Activated CD4-positive, alpha-beta T cell treated with anti-CD3 and anti-CD28 coated beads for 48 hours (primary cell): ENCODE data around the gene PCLO.
"Not testable (repeated sequence)": the region's sequence is repeated elsewhere in the genome, so short reads cannot be mapped to it uniquely, and the experiment has no call there.

Experiments used
- DNase-seq: peaks from one replicate; pipeline ENCODE4 v3.0.0-alpha.2; 2020

Gene PCLO

DNA sequence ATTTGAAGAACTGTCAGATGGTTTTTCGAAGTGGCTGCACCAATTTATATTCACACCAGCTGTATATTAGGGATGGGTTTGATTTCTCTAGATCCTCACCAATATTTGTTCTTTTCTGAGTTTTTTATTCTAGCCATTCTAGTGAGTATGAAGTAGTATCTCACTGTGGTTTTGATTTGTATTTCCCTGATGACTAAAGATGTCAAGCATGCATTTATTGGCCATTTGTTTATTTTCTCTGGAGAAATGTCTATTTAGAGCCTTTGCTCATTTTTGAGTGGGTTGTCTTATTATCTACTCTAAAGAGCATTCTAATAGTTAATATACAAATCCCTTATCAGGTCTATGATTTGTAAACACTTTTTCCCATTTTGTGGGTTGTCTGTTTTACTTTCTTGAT, 123.9 kb downstream of the PCLO start:
- no peak for DNase-seq

DNA sequence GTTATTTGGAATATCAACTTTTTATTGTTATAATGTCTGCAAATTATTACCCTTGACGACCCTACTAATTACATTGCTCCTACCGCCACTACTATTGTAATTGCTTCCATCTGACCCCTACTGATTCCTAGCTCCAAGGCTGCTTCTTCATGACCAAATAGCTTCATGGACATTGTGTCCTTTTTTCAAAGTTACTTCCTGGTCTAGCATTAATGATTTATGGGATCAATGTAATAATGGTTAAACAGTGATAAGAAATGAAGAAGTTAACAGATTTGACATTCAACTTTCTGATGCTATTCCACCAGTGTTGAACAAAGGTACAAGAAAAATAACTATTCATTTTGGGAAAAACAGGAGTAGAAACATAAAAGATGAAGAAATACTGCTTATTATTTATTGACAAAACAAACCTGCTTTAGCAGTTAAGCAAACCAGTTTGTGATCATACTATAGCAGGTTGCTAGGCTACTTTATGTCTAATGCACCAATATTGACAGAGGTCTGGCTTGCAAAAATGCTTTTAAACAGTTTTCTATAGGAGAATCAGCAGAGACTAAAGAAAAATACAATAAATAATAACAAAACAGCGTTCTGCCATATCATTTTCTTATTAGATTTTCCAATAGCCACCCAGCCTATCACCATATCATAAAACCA, 125.8 kb downstream of the PCLO start:
- no peak for DNase-seq

- DNase-seq: no peak
Measured at GRCh38 chr7:83036130-83036529, 126.6 kb downstream of the PCLO start.

DNA sequence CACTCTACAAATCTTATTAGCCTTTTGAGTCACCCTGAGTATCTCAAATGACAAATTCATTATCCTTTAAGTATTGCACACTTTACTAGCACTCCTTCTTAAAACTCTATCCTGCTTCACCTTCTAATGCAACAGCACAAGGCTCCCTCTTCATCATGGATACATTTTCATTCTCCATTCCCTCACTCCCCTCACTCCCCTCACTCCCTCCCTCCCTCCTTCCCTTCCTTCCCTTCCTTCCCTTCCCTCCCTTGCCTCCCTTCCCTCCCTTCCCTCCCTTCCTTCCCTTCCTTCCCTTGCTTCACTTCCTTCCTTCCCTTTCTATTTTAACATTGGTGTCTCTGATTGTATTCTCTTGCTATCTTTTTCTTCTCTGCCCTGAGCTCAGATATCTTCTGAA, 130.5 kb downstream of the PCLO start:
- DNase-seq: no peak

GRCh38 chr7:83023817-83024665, 138.6 kb downstream of the PCLO start:
- DNase-seq: not testable (repeated sequence)

DNA sequence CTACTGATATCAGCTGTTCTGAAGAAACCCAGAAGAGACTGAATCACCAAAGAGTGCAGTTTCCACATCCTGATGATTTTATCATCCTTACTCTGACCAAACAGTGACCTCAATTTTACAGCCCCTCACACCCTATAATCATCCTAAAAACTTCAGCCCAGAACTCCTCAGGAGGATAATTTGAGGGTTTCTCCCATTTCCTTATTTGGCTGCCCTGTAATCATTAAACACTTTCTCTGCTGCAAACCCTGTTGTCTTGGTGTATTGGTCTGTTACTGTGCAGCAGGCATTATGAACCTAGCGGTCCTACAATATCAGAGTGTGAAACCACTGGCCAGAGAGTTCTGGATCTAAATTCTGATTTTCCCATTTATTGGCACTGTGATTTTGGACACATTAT, 141.7 kb downstream of the PCLO start:
- no peak for DNase-seq

DNA sequence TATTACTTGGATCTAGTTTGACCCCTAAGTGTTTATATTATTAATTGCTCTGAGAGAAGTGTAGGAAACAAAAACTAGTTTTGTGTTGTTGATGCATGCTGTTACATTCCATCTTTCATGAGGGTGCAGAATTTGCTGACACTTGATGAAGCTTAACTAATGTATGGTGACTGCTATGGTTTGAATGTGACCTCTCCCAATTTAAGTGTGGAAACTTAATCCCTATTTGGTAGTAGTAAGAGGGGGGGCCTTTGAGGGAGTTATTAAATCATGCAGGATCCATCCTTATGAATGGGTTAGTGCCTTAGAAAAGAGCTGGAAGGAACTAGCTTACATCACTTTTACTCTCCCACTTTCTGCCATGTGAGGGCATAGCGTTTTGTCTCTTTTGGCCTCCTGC, 142.5 kb downstream of the PCLO start:
- no peak for DNase-seq

DNA sequence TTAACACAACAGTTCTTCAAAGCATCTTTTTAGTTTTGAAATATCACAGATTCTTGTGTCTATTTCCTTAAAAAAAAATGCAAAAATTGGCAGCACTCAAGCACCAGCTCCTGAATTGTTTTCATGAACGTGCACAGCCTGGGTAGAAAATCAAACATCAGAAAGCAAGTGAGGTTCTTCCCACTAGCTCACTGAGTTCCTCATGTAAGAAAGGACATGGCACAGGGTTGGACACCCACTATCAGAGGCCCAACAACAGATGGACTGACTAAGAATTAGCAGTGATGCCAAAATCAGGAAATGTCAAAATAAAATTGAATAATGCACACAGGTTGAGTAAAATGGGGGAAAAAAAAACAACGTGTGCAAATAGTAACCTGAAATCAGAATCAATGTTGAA, 146.8 kb downstream of the PCLO start:
- DNase-seq: no peak

GRCh38 chr7:83014546-83014945, 148.1 kb downstream of the PCLO start:
- no peak for DNase-seq

GRCh38 chr7:83011954-83012353, 150.7 kb downstream of the PCLO start:
- DNase-seq: no peak

- DNase-seq: no peak
Measured at GRCh38 chr7:83005410-83005809, 157.3 kb downstream of the PCLO start.

DNA sequence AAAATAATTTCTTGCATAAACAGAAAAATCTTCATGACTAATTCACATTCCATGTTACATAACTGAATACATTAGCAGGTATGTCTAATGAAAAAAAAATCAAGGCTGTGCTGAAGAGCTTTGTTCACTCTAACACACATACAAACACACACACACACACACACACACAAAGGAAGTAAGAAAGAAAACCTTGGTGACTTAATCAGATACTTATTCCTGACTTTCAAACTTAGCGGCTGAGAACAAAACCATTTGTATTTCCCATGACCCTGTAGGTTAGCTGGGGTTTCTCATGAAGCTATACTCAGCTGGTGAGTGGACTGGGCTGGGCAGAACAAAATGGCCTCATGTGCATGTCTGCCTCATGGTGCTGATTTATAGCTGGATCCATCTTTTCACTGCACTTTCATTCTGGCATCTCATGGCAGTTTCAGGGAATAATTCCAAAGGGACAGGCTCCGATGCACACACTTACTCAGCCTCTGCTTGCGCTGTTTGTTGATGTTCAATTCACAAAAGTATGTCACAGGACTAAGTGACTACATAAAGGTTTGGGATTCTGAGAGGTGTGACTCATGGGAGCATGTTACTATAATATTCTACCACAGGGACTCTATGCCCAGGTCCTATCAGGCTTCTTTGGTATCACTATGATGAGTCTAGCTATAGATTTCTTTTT, 161.2 kb downstream of the PCLO start:
- no peak for DNase-seq

DNA sequence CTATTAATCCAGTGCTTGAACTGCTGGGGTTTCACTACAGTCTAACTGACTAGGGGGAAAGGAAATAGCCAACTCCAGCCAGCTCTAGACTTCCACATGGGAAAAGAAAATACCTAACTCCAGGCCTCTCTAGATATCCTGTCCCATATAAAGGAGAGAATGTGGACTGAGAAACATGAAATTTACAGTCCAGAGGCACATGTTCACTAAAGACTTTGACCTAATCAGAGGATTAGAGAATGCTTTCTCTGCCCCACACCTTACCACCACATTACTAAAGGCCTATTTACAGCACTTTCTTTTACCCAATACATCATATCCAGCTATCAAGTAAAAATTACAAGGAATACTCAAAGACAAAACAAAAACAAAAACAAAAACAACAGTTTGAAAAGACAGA, 164.2 kb downstream of the PCLO start:
- no peak for DNase-seq

DNA sequence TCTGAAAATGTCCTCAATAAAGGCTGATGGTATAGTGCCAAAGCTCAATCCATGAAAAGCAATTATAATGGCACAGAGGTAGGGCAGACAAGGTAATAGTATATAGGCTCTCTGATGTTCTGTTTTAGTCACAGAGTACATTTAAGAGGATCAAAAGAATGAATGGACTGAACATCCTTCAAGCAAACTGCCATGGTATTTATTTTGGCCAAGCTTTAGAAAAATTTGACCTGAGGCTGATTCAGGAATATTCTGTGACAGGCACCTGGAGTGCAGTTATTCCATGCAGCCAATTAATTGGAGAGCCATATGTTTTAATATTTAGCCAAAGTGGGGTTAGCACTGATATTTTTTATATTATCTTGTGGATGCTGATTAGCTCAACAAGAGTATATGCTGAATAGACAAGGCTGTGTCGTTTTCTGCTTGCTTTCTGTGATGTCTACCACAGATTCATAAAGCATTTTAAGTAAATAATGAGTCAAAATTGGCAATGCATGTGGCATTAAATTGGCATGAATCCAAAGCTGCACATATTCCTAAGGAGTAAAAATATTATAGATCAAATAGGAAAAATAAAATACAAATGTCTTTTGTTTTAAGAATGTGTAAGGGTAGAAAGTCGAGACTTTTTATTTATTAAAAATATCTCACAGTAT, 177.4 kb downstream of the PCLO start:
- no peak for DNase-seq

- DNase-seq: no peak
Measured at GRCh38 chr7:82980130-82980788, 182.4 kb downstream of the PCLO start.

DNA sequence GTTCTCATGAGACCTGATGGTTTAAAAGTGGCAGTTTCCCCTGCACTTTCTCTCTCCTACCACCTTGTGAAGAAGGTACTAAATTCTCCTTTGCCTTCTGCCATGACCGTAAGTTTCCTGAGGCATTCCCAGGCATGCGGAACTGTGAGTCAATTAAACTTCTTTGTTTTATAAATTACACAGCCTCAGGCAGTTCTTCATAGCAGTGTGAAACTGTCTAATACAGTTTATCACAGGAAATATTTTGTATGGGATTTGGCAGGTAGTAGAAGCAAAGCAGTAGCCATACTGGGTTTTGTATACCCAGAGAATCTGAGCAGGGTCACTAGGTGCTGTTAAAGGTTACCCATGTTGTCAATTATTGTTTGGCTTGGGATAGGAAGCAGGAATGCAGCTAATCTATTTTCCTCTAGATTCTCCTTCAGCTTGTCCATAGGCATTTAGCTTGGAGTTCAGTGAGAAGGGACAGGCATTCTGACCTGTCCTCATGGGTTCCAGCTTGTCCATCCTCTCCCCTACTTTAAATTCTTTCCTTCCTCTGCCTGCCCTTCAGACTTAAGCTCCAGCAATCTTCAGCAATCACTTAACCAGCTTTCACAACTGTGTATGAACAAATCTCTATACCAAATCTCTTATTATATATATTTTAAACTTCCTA, 186.7 kb downstream of the PCLO start:
- DNase-seq: no peak

DNA sequence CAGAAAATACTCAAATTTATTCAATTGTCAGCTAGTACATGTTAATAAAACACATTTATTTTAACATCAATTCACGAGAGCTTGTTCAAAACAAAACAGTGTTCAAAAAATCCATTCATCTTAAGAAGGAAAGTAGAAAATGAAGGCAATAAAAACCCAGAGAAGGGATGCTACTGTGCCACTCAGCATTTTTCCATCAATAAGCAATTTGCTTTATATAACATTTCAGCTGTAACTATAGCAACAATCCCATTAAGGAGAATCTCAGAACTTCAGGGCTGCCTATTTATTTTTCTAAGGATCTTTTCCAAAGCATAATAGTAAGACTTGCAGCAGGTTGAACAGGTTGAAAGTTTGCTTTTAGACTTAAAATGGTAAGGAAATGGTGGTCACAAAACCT, 190.5 kb downstream of the PCLO start:
- no peak for DNase-seq

- DNase-seq: no peak
Measured at GRCh38 chr7:82965088-82966036, 197.3 kb downstream of the PCLO start.

DNA sequence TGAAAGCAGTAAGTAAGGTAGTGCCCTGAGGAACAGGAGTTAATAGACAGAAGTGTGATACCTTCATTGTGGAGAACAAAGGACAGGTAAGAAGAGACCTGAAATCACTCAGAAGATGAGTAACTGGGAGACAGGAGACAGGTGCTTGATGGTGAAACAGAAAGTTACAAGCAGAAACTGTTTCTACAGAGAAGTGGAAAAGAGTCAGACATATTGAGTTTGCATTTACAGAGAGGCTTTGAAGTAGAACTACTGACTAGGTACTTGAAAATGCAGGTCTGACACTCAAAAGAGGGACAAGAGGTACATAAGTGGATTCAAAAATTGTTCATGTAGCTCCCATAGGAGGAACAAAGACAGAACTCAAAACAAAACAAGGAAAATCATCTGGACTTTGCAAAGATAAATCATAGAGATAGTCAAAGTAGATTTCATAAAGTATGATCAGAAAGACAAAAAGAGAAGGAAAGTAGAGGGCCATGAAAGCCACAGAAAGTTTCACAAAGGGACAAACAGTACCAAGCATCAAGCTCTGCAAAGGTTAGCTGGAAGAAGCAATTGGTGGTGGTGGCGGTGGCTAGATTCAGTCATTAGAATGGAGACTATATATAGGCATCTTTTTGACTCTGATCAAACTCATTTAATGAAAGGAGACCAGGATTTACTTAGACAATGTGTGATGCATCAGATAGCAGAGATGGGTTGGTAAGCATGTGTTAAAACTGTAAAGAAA, 198.4 kb downstream of the PCLO start:
- DNase-seq: no peak

- DNase-seq: no peak
Measured at GRCh38 chr7:82961240-82961639, 201.4 kb downstream of the PCLO start.
